ENCODE data around the gene PES1.
"Not testable (repeated sequence)": the region's sequence is repeated elsewhere in the genome, so short reads cannot be mapped to it uniquely, and the experiment has no call there.

Gene PES1

DNA sequence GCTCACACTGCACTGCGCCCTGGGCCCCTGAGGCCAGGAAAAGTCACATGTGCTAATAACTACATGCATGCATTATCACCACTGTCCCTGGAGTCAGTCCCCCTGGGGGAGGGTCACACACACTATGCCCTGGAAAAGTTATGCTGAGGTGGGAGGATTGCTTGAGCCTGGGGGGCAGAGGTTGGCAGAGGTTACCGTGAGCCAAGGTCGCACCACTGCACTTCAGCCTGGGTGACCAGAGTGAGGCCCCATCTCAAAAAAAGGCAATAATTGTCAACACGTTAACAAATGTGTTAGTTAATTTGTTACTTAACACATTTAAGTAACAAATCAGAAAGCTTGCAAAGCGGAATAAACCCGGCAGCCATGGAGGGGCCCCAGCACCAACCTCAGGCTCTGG, 31.8 kb downstream of the PES1 start:
- DNase-seq (ENCODE audit: low spot score), result no peak
- TF ChIP-seq, protein P1, sequence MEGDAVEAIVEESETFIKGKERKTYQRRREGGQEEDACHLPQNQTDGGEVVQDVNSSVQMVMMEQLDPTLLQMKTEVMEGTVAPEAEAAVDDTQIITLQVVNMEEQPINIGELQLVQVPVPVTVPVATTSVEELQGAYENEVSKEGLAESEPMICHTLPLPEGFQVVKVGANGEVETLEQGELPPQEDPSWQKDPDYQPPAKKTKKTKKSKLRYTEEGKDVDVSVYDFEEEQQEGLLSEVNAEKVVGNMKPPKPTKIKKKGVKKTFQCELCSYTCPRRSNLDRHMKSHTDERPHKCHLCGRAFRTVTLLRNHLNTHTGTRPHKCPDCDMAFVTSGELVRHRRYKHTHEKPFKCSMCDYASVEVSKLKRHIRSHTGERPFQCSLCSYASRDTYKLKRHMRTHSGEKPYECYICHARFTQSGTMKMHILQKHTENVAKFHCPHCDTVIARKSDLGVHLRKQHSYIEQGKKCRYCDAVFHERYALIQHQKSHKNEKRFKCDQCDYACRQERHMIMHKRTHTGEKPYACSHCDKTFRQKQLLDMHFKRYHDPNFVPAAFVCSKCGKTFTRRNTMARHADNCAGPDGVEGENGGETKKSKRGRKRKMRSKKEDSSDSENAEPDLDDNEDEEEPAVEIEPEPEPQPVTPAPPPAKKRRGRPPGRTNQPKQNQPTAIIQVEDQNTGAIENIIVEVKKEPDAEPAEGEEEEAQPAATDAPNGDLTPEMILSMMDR (IDR thresholded peaks at IDR 0.05; ENCODE audit: extremely low read depth, missing control alignments), result no peak

DNA sequence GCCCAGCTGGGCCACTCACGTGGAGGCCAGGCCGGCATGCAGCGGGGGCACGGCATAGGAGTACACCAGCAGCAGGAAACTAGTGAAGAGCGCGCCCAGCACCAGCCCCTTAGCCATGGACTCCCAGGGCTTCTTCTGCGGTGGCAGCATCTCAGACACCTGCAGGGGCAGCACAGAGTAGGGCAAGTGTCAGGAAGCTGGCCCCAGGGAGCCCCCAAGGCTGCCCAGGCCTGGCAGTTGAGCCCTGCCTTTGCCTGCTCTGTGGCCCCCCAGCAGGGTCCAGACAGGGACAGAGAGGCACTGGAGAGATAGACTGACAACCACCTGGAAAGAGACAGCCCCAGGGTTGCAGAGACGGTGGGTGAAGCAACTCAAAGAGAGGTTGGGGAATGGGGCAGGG, 34.5 kb downstream of the PES1 start:
- TF ChIP-seq, protein P1 (IDR thresholded peaks at IDR 0.05; ENCODE audit: extremely low read depth, missing control alignments), result no peak
- DNase-seq (ENCODE audit: low spot score), result no peak

DNA sequence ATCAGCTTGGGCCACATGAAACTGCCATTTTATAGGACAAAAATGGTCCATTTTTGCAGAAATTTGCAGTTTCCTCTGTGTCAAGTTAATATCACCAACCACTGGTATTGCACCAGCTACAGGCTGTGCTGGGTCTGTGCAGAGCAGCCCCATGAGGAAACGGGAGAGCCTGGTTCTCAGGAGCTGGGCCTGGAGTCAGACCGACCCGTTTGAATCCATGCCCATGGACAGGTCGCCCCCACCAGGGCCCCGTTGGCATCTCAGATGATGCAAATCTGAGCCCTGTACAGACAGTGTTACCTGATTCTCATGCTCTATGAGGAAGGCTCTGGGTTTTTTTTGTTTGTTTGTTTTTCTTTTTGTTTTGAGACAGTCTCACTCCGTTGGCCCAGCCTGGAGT, 35.3 kb downstream of the PES1 start:
- no peak for DNase-seq (ENCODE audit: low spot score)
- TF ChIP-seq, protein P1 (IDR thresholded peaks at IDR 0.05; ENCODE audit: extremely low read depth, missing control alignments), result no peak

DNA sequence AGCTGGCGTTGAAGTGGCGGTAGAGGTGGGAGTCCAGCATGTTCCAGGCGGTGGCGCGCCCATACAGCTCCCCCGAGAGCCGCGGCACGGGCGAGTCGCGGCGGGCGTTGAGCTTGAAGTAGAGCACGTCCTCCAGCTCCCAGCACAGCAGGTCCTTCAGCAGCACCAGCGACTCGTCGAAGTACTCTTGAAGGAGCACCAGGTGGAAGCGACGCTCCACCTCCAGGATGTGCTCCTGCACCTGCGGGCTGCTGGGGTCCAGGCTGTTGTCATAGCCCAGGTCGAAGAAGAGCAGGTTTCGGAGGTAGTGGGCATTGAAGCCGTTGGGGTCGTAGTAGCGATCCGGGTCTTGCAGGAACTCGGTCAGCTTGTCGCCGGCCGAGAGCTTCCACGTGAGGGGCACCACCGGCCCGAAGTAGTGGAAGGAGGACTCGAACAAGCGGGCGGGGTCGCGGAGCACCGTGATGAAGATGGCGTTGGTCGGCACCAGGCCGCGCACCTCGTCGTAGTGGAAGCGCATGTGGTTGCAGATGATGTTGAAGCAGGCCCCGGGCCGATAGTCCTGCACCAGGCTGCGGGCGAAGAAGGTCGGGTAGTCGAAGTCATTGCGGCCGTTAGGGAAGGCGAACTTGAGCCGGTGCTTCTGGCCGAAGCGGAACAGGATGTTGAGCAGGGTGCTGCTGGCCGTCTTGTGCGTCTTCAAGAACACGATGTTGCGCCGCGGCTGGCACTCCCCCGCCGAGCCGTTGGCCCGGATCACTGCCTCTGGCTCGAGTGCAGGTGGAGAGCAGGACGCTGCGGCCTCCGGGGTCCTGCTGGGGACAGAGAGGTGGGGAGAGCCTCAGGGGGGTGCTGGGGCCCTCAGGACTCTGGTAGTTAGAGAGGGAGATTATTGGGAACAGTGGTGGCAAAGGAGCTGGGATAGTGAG, 36.2 kb downstream of the PES1 start:
- TF ChIP-seq, protein P1 (IDR thresholded peaks at IDR 0.05; ENCODE audit: extremely low read depth, missing control alignments), result no peak

DNA sequence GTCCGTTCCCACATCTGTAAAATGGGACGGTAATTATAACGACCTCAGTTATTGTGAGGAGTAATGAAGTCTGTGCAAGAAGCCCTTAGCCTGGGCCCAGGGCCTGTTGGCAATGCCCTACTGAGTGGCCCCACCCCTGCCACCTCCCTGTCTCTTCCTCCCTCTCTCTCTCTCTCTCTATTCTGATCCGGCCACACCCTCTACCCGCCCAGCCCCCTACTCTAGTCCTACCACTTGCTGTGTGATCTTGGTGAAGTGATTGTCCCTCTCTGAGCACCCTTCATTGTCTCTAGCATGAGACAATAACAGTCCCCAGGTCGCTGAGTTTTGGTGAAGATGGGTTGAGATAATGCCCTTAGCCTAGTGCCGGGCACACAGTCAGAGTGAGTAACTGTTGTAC, 37.7 kb downstream of the PES1 start:
- TF ChIP-seq, protein P1 (IDR thresholded peaks at IDR 0.05; ENCODE audit: extremely low read depth, missing control alignments), result no peak
- DNase-seq (ENCODE audit: low spot score), result no peak

More for the DNA sequence above, 36.2 kb downstream of the PES1 start:
- no peak for DNase-seq (ENCODE audit: low spot score)

DNA sequence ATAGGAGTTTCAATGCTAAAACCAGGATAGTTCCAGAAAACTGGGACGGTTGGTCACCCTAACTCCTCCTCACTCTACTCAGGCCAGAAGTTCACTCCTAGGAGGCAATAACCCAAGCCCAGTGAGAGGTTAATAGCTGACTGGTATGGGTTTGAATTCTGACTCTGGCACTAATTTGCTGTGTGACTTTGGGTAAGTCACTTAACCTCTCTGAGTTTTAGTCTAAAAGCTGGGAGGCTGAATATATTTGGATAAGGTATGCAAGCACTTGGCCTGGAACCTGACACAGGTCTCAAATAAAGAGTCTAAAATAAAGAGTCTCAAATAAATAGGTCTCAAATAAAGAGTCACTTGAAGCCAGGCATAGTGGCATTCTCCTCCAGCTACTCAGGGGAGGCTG, 39.0 kb downstream of the PES1 start:
- no peak for DNase-seq (ENCODE audit: low spot score)
- TF ChIP-seq, protein P1 (IDR thresholded peaks at IDR 0.05; ENCODE audit: extremely low read depth, missing control alignments), result no peak

DNA sequence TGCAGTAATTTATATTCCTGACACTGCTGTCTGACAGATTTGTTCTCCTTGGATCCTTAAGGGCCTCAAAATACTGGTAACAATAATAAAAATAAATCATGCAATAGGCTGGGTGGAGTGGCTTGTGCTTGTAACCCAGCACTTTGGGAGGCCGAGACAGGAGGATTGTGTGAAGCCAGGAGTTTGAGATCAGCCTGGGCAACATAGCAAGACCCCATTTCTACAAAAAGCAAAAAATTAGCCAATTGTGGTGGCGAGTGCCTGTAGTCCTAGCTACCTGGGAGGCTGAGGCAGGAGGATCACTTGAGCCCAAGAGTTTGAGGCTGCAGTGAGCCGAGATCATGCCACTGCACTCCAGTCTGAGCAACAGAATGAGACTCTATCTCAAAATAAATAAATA, 39.9 kb downstream of the PES1 start:
- DNase-seq (ENCODE audit: low spot score), result not testable (repeated sequence)

DNA sequence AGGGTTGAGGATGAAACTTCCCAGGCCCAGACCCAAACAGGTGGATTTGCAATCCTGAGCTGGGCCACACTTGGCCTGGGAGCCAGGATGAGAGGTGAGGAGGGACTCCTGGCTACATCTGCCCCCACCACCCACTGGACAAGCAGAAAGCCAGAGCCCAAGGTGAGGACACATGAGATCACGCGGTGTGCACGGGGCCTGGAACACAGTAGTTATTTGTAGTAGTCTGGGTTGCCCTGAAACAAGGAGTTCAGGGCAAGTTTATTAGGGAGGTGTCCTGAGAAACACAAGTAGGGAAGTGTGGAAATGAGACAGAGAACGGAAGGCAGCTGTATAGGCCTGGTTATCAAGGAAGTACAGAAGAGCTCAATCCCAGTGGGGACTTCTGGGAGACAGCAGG, 44.5 kb downstream of the PES1 start:
- no peak for DNase-seq (ENCODE audit: low spot score)
- TF ChIP-seq, protein P1 (IDR thresholded peaks at IDR 0.05; ENCODE audit: extremely low read depth, missing control alignments), result no peak

Data from GM20000 (cell line).